ENCODE results near the gene KCNK6. TPM values are rescaled to one million over a fixed set of nuclear protein-coding genes. Genes with fewer than 3 reads are reported as not detected.

The KCNK6 gene
- total and polyA plus RNA-seq, 2 of the 8 experiments (the other 6 are each of a cell fraction or from before 2014, with no cell fraction given): 10.6 to 13.3 TPM

- no peak overlapping the region for H4K8ac ChIP-seq (ENCODE audit: extremely low read depth, insufficient read depth, low read length)
- no peak overlapping the region for H3K56ac ChIP-seq (replicated peaks; ENCODE audit: insufficient read length, low read depth, low read length)
- peaks cover 2 to 8% of the 10 kb centered on the region in 2 experiments for H4K20me1 ChIP-seq (replicated peaks in 1 of 2; ENCODE audit: control insufficient read depth in 1 of 2, insufficient read depth in 2 of 2, low read length in 2 of 2)
- DNase-seq (ENCODE audit: low read depth in 1 of 2, low spot score in 2 of 2) (no peak), FAIRE-seq (no peak)
- 95% methylated on average over 12 of the region's 13 CpGs; no CpG with 5 or more reads in 1 of the 2 experiments for WGBS, 2 experiments (ENCODE audit: extremely low coverage in 1 of 2, insufficient coverage in 1 of 2, insufficient read length in 1 of 2, insufficient replicate concordance in 2 of 2, low coverage in 1 of 2, low lambda C conversion rate in 2 of 2, missing lambda C conversion rate in 1 of 2)
- no peak overlapping the region for H3K9ac ChIP-seq (replicated peaks in 1 of 4; ENCODE audit: extremely low read depth in 1 of 4, low read depth in 3 of 4, low read length in 3 of 4)
- H3K14ac ChIP-seq (ENCODE audit: insufficient read length): no peak overlapping the region
- CTCF ChIA-PET (ENCODE audit: partially characterized antibody): interaction anchor here (0.9 to 1.6 kb wide), 8 partner anchors 13 to 95 kb away, joined by 3 to 5 read pairs (median 4); partner anchors contain the start of gene C19orf33
- no peak overlapping the region for H2BK120ac ChIP-seq (replicated peaks; ENCODE audit: low read depth, low read length)
- H2BK5ac ChIP-seq (ENCODE audit: low read depth, low read length): no peak overlapping the region
- no peaks in the 10 kb centered on the region for H3K23me2 ChIP-seq (ENCODE audit: low read depth, low read length)
- no peak overlapping the region for H2AK5ac ChIP-seq (ENCODE audit: low read depth, low read length)
- no peaks in the 10 kb centered on the region for H3K27me3 ChIP-seq (replicated peaks in 1 of 4; ENCODE audit: control insufficient read depth in 3 of 4, extremely low read depth in 1 of 4, insufficient read depth in 3 of 4, low read length in 3 of 4)
- H3K9me3 ChIP-seq (ENCODE audit: insufficient read depth in 2 of 2, low read depth in 1 of 2, low read length in 1 of 2): no peaks in the 10 kb centered on the region
- no peaks in the 10 kb centered on the region for H3K79me2 ChIP-seq (ENCODE audit: control insufficient read depth in 1 of 2, insufficient read depth in 2 of 2, low read length in 2 of 2)
- no peaks in the 10 kb centered on the region for H3K4me1 ChIP-seq (replicated peaks in 1 of 4; ENCODE audit: control insufficient read depth in 3 of 4, insufficient read depth in 4 of 4, low read length in 3 of 4)
- H3K18ac ChIP-seq (ENCODE audit: extremely low read depth, low read length): no peak overlapping the region
- TF ChIP-seq JUN (IDR thresholded peaks at IDR 0.05; ENCODE audit: low read depth, low read length) (no peak), YY1 (IDR thresholded peaks at IDR 0.05; ENCODE audit: low read depth, low read length) (no peak), POLR2AphosphoS5 (IDR thresholded peaks at IDR 0.05; ENCODE audit: low read depth, low read length) (no peak), BCL11A (IDR thresholded peaks at IDR 0.05; ENCODE audit: low read depth in 2 of 2, low read length in 2 of 2) (no peak), SP4 (IDR thresholded peaks at IDR 0.05; ENCODE audit: low read length) (no peak), SIN3A (conservative IDR thresholded peaks at IDR 0.05 in 1 of 2, IDR thresholded peaks at IDR 0.05 in 1 of 2; ENCODE audit: low read depth in 1 of 2, low read length in 2 of 2) (no peak), EZH2 (IDR thresholded peaks at IDR 0.05; ENCODE audit: low read depth, low read length, severe bottlenecking) (no peak)
- H3K79me1 ChIP-seq (ENCODE audit: low read depth, low read length): peaks cover 2% of the 10 kb centered on the region; the same call in 1 of the 2 replicates
- no peak overlapping the region for H4K91ac ChIP-seq (replicated peaks; ENCODE audit: insufficient read length, low read length)
- H3K36me3 ChIP-seq (ENCODE audit: control insufficient read depth in 2 of 4, insufficient read depth in 4 of 4, low read length in 3 of 4): peaks cover 15 to 51% (median 40%) of the 10 kb centered on the region in 4 experiments
- H3K23ac ChIP-seq (ENCODE audit: insufficient read length): no peak overlapping the region
- H2BK12ac ChIP-seq (ENCODE audit: low read depth, low read length): no peak overlapping the region
- H4K5ac ChIP-seq (ENCODE audit: insufficient read length, low read depth, low read length): no peak overlapping the region
- H2BK20ac ChIP-seq (ENCODE audit: low read length): no peak overlapping the region
- no peak overlapping the region for H3K4me3 ChIP-seq (ENCODE audit: extremely low read depth in 1 of 4, insufficient read depth in 2 of 4, low read depth in 3 of 4, low read length in 4 of 4)
- H3K4me2 ChIP-seq (ENCODE audit: insufficient read depth in 1 of 2, low read depth in 2 of 2, low read length in 2 of 2): no peak overlapping the region
- no peak overlapping the region for H2AFZ ChIP-seq (ENCODE audit: low read length)
- POLR2A ChIA-PET (ENCODE audit: partially characterized antibody): interaction anchor here (0.5 to 3.2 kb wide), 4 partner anchors 19 to 45 kb away, joined by 3 to 7 read pairs (median 4); partner anchors contain the start of gene KCNK6
- no peak overlapping the region for H3K4ac ChIP-seq (replicated peaks; ENCODE audit: insufficient read length, low read depth, low read length)
- no peak overlapping the region for H3K27ac ChIP-seq (ENCODE audit: low read depth, low read length)
- no peak overlapping the region for H2BK15ac ChIP-seq (ENCODE audit: low read length)
Observed at GRCh38 chr19:38290631-38291147, 29.0 kb upstream of the KCNK6 start.

All from H1 (cell line).